G401 (cell line): ENCODE data around the gene ATP5MC3. TPM values are rescaled to one million over a fixed set of nuclear protein-coding genes. Genes with fewer than 3 reads are reported as not detected.
"Not testable (repeated sequence)": the region's sequence is repeated elsewhere in the genome, so short reads cannot be mapped to it uniquely, and the experiment has no call there.

Experiments
- DNase-seq: peaks from one replicate; pipeline ENCODE4 v3.0.0-alpha.2; 2015; ENCODE audit warnings: low spot score
- in situ Hi-C: cut with HindIII; loops from 2 replicates; pipeline ENCODE4 v1.10.0; 2016; ENCODE audit warnings: low sequenced_read_pairs, mixed read lengths
- total RNA-seq: library from RNA; depleted of rRNA; stranded (reverse); fragments of >200 nt; shearing (Covaris generic); gene quantifications from 2 replicates; pipeline ENCODE4 v1.2.3, GENCODE V29; 2014; rRNA removed

ATP5MC3 gene
- 213 and 260 TPM in 2 replicates for total RNA-seq

DNA sequence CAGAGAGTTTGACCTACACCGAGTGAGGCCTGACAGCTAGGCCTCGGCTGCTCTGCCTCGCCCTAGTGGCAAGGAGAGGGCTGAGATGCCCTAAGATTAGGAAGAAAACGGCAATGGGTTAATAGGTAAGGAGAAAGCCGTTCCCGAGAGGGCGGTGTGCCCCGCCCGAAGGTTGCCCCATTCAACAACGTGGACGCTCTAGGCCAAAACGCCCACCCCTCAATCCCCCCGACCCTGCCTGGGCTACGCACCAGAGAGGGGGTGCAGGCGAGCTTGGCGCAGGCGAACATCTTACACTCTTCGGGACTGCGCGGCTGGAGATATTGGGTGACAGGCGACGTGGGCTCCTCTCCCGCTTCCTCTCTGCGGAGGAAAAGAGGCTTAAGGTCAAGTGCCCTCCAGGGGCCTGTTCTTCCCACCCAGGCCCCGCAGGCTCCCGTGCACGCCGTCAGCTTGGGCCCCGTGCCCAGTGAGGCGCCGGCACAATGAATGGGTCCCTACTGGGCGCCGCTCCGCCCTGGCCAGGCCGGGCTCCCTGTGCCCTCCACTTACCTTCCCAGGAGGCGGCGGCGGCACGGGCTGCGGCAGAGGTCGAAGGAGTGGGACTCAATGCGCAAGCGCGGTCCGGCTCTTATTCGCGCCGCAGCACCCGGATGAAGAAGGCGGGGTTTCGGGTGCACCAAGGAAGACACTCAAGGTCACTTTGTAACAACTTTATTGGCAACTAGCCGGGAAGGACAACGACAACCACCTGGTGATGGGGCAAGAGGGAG lies at the start of gene ATP5MC3:
ATP5MC3 (minus strand) TSS at position 607 of the 773 bp plus-strand sequence; CDS start at position 290, 317 bp downstream.
- in situ Hi-C loops = no loop called here
- peak; percentile 93 for DNase-seq

DNA sequence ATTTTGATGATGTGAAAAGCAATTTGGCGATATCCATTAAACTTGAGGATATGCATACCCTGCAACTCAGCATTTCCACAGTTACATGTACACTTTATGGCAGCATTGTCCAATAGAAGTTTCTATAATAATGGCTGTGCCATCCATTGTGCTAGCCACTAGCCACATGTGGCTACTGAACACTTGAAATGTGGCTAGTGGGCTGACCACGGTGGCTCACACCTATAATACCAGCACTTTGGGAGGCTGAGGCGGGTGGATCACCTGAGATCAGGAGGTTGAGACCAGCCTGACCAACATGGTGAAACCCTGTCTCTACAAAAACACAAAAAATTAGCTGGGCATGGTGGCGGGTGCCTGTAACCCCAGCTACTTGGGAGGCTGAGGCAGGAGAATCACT lies 47.1 kb upstream of the ATP5MC3 start:
- DNase-seq, in situ Hi-C loops: not testable (repeated sequence)

DNA sequence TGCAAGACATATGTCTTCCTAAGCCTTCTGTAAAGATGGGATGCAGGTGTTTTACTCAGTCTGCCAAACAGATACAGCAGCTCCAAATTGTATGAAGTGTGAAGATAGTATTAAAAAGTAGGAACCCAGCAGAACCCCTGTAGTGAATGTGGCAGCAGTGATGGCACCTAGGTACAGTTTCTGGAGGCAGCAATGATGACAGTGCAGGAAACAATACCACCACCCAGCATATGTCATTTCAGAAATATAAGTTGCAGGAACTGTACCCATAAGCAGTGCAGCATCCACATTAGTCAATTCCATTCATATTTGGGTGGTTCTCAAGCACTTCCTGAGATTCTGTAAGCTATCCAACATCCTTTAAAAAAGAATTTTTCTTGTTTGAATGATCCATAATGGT lies 46.7 kb upstream of the ATP5MC3 start:
- in situ Hi-C loops = no loop called here
- DNase-seq = no peak

DNA sequence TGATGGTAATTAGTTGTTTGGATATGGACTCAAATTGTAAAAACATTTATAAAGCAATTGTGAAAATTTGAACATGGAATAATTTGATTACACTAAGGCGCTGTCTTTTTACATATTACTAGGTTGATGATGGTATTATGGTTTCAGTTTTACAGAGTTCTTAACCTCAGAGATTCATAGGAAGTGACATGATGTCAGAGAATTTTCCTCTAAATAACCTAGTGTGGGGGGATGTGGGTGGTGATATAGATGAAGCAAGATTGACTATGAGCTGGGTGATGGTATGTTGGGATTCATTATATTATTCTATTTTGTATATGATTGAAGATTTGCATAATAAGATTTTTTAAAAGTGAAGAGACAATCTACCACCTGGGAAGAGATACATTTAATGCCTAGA lies 45.9 kb upstream of the ATP5MC3 start:
- in situ Hi-C loops = no loop called here

DNA sequence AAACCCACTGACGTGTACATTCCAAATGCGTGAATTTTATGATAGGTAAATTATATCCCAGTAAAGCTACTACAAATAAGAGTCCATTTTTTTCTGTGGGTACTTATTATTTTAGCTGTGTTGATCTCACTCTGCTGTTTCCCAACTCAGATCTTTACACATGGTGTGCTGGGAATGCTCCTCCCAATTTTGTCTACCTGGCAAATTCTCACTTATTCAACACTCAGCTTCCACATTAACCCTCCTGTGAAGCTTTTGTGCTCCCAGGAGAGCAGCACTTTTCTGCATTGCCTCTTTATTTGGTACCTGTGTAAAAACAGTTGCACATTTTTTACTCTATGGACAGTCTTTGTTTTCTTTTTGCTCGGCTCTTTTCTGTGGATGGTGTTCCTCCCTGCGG lies 38.6 kb upstream of the ATP5MC3 start:
- DNase-seq = no peak
- in situ Hi-C loops = no loop called here

More for the DNA sequence above, 45.9 kb upstream of the ATP5MC3 start:
- no peak for DNase-seq

DNA sequence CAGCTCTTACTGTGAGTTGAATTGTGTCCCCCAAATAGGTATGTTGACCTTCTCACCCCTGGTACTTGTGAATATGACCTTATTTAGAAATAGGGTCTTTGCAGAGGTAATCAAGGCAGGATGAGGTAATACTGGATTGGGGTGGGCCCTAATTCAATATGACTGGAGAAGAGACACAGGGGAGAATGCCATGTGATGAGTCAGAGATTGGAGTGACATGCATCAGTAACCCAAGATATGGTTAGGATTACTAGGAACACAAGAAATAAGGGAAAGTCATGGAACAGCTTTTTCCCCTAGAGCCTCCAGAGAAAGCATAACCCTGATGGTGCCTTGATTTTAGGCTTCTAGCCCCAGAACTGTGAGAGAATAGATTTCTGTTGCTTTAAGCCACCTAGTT lies 37.0 kb upstream of the ATP5MC3 start:
- no peak for DNase-seq
- in situ Hi-C loops = no loop called here

DNA sequence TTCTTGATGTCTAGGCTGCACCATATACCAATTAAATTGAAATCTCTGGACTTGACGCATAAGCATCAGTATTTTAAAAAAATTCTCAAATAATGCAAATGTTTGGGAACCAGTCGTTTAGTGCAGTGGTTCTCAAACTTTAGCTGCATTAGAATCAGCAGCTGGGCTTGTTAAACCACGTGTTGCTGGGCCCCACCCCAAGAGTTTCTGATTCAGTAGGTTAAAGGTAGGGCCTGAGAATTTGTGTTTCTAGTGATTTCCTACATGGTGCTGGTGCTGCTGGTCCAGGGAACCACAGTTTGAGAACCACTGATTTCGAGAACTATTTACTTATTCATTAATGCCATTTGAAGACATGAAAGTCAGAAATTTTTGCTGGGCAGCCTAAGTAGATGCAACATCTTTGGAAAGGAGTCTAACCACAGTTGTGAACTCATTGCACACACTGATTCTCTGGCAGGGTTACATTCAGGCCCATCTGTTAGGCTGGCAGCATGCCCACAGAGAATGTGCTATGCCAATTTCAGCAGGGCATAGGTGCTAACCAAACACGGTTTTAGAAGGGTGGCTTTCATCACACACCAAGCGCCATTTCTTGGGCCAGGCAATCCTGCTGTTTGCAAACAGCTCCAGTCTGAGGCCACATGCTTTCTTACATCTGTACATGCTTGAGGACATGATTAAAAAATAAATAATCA lies 26.4 kb upstream of the ATP5MC3 start:
- DNase-seq = peak; percentile 97
- in situ Hi-C loops = no loop called here

DNA sequence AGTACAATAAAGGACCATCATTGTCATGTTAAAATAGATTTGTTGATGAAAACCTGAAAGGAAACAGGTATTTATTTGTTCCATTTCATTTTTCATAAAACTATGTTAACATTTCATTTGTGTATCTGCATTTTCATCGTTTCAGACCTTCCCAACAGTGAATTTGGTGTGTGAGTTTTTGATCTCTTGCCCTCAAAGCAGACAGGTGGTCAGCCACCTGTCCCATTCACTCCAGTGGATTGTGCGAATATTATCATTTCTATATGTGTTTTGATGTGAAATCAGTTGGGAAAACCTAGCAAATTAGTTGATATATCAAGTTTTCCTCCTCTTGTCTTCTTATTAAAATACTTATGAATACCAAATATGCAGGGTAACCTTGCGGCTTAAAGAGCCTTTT lies 25.4 kb upstream of the ATP5MC3 start:
- peak; percentile 72 for DNase-seq
- in situ Hi-C loops = no loop called here

DNA sequence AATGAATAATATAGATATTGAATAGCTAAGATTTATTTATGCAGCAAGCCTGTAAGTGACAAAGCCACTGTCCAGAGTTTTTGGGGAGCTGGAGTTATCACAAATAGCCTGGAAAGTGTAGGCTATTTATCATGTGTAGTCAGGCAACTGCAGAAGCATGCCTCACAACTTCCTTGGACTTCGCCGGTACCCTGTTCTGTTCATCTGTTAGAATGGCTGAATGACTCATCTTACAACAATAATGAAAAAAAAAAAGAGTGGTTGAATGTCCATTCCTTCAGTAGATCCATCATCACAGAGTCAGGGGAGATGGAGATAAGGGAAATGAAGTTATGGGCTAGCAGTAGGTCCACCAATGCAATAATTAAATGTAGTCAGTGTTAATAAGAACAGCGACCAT lies 24.0 kb upstream of the ATP5MC3 start:
- in situ Hi-C loops = no loop called here
- no peak for DNase-seq

DNA sequence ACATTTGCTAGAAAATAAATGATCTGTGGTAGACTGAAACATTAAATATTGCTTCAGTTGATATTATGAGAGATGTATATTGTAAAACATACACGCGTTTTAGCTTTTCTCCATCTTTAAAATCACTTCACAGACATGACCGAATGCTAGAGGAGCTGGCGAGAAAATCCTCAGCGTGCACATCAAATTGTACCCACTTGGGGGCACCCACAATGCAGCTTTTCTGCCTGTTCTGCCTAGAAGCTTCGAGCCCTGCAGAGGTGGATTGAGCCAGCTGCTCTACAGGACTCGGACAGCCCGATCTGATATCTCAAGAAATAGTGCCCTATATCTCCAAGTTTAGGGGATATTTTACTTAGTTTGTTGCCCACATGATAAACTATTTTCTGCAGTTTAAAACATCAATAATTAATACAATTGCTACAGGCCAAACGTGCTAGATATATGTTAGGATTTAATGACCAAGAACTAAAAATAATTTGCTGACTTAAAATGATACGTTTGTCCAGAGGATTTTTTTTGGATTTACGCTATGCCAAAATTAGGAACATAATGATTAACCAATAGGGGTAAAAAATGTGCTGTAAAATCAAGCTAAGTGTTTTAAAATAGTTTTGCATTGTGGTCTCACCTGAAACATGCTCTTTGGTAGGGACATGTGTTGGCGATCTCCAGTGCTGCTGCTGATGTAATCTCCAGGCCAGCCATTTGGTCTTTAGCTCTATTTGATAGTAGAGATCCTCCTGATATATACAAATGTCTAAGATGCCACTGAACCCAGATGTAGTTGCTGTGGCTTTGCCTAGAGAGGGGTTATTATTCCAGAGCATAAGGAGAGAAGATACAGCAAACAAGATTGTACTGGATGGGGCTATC lies 22.3 kb upstream of the ATP5MC3 start:
- in situ Hi-C loops = no loop called here

DNA sequence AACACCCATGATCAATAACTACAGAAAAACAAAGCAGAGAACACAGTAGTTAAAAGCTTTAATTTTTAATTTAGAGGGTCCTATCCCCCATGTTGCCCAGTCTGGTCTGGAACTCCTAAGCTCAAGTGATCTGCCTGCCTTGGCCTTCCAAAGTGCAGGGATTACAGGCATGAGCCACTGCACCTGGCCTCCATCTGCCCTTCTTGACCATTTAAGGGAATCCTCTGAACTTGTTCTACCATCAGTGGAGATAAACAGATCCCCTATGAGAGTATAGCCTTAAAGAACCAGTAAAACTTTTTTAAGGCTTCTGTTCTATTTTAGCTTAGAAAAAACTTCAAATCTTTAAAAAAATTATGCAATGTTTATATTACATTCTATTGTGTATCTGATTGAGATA lies 13.5 kb upstream of the ATP5MC3 start:
- in situ Hi-C loops = no loop called here

More for the DNA sequence above, 22.3 kb upstream of the ATP5MC3 start:
- peak; percentile 75 for DNase-seq

DNA sequence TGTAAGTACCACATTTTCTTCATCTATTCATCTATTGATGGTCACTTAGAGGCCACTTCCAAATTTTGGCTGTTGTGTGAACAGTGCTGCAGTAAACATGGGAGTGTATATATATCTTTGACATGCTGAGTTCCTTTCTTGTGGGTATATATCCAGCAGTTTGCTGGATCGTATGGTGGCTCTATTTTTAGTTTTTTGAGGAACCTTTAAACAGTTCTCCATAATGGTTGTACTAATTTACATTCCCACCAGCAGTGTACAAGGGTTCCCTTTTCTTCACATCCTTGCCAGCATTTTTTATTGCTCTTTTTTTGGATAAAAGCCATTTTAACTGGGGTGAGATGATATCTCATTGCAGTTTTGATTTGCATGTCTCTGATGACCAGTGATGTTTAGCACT lies 7.3 kb upstream of the ATP5MC3 start:
- in situ Hi-C loops = no loop called here
- DNase-seq = no peak

More for the DNA sequence above, 13.5 kb upstream of the ATP5MC3 start:
- no peak for DNase-seq

DNA sequence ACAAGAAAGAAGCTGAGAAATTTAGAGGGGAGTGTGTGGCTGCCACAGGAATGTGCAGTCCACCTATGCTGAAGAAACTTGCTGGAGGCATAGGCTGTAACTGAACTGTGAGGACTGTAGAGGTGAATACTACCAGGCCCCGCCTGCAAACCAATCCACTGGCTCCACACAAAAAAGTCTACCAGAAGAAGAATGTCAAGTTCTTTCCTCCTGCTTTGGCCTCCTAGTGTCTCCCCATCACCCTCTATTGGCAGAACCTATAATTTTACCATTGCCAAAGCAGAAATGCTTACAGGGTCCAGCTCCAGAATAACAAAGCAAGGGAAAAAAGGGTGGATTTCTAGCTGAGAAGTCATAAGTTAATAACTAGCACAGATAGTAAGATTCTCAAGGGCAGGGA lies 5.9 kb upstream of the ATP5MC3 start:
- in situ Hi-C loops = no loop called here
- DNase-seq = no peak

DNA sequence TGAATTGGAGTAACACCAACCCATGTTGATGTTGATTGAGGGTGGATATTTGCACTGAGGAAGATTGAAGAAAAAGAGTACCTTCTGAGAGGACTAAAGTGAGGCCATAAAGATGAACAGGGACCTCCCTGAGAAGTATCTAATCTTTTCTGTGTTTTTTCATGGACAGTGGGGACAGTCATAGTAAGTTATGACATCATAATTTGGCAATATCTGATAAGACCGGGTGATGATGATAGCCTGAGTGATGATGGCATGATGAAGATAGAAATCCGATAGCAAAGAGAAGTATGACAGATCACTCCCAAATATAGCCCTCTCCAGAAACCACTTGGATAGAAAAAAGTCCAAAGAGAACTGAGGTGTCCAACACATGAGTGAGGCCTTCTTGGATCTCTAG lies 2.2 kb upstream of the ATP5MC3 start:
- no peak for DNase-seq
- in situ Hi-C loops = no loop called here

DNA sequence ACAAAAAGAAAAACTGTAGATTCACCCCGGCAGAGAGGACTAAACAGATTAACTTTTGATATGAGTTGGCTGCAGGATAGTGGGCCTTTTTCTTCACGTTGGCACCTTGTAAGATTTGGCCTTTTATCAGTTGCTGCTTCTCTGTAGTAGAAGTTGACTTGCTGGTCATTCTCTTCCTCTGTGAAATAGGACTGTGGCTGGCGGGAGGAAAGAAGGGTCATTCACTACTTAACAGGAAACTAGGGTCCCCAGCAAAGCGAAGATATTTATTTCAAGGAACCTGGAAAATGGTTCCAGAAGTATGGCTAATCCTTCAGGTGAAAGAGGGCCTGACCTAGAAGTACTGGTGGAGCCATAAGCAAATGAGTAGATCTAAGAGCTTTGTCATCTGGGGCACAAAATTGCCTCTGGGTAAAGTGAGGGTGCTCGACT lies 383 bp upstream of the ATP5MC3 start:
- no peak for DNase-seq
- in situ Hi-C loops = no loop called here

DNA sequence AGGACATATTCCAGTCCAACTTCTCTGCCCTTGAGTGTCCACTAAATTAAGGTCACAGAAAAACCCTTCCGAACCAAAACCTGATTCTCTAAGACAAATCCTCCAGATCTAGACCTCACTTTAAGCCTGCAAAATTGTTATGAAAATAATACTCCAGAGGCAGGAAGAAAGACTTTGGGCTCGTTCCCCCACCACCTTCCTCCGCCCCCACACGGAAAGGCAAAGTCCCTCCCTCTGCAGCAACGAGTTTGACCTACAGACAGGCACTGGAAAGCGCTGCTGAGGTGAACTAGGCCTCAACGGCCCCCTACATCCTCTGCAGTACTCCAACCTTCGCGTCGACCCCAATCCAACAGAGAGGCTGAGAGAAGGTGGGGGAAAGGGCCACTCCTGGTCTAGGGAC lies 808 bp downstream of the ATP5MC3 start:
- in situ Hi-C loops = no loop called here
- peak; percentile 51 for DNase-seq

DNA sequence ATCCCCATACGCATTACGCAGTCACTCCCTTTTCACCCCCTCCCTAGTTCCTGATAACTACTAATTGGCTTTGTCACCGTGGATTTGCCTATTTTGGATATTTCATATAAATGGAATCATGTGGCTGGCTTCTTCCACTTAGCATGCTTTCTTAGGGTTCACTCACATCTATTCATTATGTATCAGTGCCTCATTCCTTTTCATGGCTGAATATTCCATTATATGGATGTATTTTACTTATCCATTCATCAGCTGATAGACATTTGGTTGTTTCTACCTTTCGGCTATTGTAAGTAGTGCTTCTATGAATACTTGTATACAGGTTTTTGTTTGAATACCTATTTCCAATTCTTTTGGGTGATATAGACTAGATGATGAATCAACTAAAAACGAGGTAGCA lies 4.9 kb downstream of the ATP5MC3 start:
- in situ Hi-C loops = no loop called here
- no peak for DNase-seq

DNA sequence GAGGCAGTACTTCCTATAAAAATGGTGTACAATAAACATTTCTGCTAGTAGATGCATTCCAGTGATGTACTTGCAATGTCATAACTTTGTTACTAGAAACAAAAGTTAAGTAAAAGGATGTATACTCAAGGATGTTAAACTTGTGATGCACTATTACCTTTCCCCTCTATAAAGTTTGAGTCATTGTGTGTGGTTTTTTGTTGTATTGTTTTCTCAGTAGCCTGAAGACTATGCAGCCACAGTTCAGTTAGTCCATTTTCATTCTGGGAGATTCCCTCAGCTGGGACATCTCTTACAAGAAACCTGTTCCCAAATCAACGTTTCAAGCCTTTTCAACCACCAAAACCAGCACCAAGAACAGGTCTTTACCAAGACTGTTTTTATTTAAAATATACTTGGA lies 5.6 kb downstream of the ATP5MC3 start:
- DNase-seq = no peak
- in situ Hi-C loops = no loop called here

DNA sequence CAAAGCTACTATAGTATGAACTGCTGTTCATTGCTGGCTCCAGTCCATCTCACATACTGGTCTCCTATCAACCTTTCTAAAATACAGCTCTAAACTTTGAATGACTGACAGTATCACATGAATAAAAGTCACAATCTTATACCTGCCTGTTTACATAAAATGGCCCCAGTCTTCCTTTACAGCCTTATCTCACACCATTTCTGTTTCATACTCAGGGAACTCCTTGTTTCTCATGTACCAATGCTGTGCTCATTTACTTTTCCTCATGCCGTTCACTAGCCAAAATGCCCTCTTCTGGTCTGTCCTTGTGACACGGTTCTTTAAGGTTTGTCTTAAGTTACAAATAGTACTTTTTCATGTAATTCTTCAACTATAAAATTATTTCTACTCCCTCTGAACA lies 6.2 kb downstream of the ATP5MC3 start:
- in situ Hi-C loops = no loop called here

More for the DNA sequence above, 6.2 kb downstream of the ATP5MC3 start:
- DNase-seq = no peak
